ENCODE measurements around the gene PLXDC1. TPM values are rescaled to one million over a fixed set of nuclear protein-coding genes. Genes with fewer than 3 reads are reported as not detected.

Gene PLXDC1
- total RNA-seq, 1 experiment from 2014 or later, result not detected

- Histone ChIP-seq H3K9me3 (ENCODE audit: control insufficient read depth, insufficient read depth, low read depth, low read length) (no peaks in the 10 kb centered on the region), H3K36me3 (ENCODE audit: control insufficient read depth, insufficient read depth, low read length) (no peaks in the 10 kb centered on the region), H3K27me3 (ENCODE audit: control insufficient read depth, insufficient read depth, low read length) (no peaks in the 10 kb centered on the region), H3K4me3 (ENCODE audit: low read depth in 2 of 2, low read length in 2 of 2) (no peak overlapping the region), H3K27ac (ENCODE audit: low read length) (no peak overlapping the region), H3K4me1 (ENCODE audit: control insufficient read depth, insufficient read depth, low read length) (no peaks in the 10 kb centered on the region)
- POLR2A ChIA-PET, result no interaction called here
- in situ Hi-C loops (cut with HindIII; ENCODE audit: low pct_unique_long_range_greater_than_20kb, low sequenced_read_pairs), result no loop called here
- CTCF ChIA-PET, result interaction anchor here (0.6 kb wide), 2 partner anchors 12 to 258 kb away, joined by 3 to 4 read pairs; no protein-coding TSS in a partner anchor
- intact Hi-C loops (cut with micrococcal nuclease; ENCODE audit: unreplicated experiment), result no loop called here
- no peak for ATAC-seq
- TF ChIP-seq POLR2AphosphoS5 (IDR thresholded peaks at IDR 0.05; ENCODE audit: low read depth, low read length) (no peak), TCF7L2 (IDR thresholded peaks at IDR 0.05; ENCODE audit: low read depth, low read length) (no peak), SIN3A (IDR thresholded peaks at IDR 0.05; ENCODE audit: borderline replicate concordance, insufficient read depth, low read depth, low read length) (no peak), REST (IDR thresholded peaks at IDR 0.05; ENCODE audit: insufficient read depth in 1 of 2, low read depth in 2 of 2, low read length in 1 of 2) (no peak)
- no TSS peak for BruUV-seq (replicated peaks)
- no peak for DNase-seq (ENCODE audit: low read depth, low spot score)
Observed at GRCh38 chr17:39170109-39170508, 18.7 kb upstream of the PLXDC1 start.

GRCh38 chr17:39169518-39169917 lies 18.1 kb upstream of the PLXDC1 start:
- Histone ChIP-seq H3K9me3 (ENCODE audit: control insufficient read depth, insufficient read depth, low read depth, low read length) (no peaks in the 10 kb centered on the region), H3K4me1 (ENCODE audit: control insufficient read depth, insufficient read depth, low read length) (peaks cover under 1% of the 10 kb centered on the region; the same call in 1 of the 2 replicates), H3K36me3 (ENCODE audit: control insufficient read depth, insufficient read depth, low read length) (no peaks in the 10 kb centered on the region), H3K4me3 (ENCODE audit: low read depth in 2 of 2, low read length in 2 of 2) (no peak overlapping the region), H3K27ac (ENCODE audit: low read length) (no peak overlapping the region), H3K27me3 (ENCODE audit: control insufficient read depth, insufficient read depth, low read length) (no peaks in the 10 kb centered on the region)
- intact Hi-C loops (cut with micrococcal nuclease; ENCODE audit: unreplicated experiment) (no loop called here), in situ Hi-C loops (cut with HindIII; ENCODE audit: low pct_unique_long_range_greater_than_20kb, low sequenced_read_pairs) (no loop called here)
- BruUV-seq (replicated peaks), result no TSS peak
- DNase-seq (ENCODE audit: low read depth, low spot score) (no peak), ATAC-seq (no peak)
- POLR2A ChIA-PET, result interaction anchor here (0.6 kb wide), 1 partner anchor 250 kb away, joined by 6 read pairs; no protein-coding TSS in a partner anchor
- CTCF ChIA-PET, result interaction anchor here (0.6 kb wide), 2 partner anchors 12 to 25 kb away, joined by 3 to 7 read pairs; no protein-coding TSS in a partner anchor
- no peak for TF ChIP-seq CTCF (IDR thresholded peaks at IDR 0.05)
- no peak for TF ChIP-seq TCF7L2 (IDR thresholded peaks at IDR 0.05; ENCODE audit: low read depth, low read length)
- no peak for TF ChIP-seq POLR2AphosphoS5 (IDR thresholded peaks at IDR 0.05; ENCODE audit: low read depth, low read length)
- no peak for TF ChIP-seq SIN3A (IDR thresholded peaks at IDR 0.05; ENCODE audit: borderline replicate concordance, insufficient read depth, low read depth, low read length)
- no peak for TF ChIP-seq REST (IDR thresholded peaks at IDR 0.05; ENCODE audit: insufficient read depth in 1 of 2, low read depth in 2 of 2, low read length in 1 of 2)

All from Panc1 (cell line).